B cell (primary cell): ENCODE data around the gene MCTP1. TPM values are rescaled to one million over a fixed set of nuclear protein-coding genes. Genes with fewer than 3 reads are reported as not detected.

ENCODE experiments used
- ATAC-seq: fragments of 200-7000 bp; cut with Tn5 transposase; one replicate; pipeline ENCODE4 v1.10.0; 2021; ENCODE audit warnings: low read depth, mild to moderate bottlenecking, moderate number of reproducible peaks, moderate library complexity
- CTCF ChIA-PET: fragments of 350-600 bp; sonication (Branson Sonifier 250); formaldehyde crosslinking; loops from one replicate; lab custom pipeline; 2021; ENCODE audit warnings: antibody characterized with exemption, inconsistent platforms; lab: Charles Lee
- POLR2A ChIA-PET: fragments of 350-600 bp; sonication (Branson Sonifier 250); formaldehyde crosslinking; loops from one replicate; lab custom pipeline; 2021; ENCODE audit warnings: antibody characterized with exemption; lab: Charles Lee
- DNase-seq: peaks from one replicate; pipeline ENCODE4 v3.0.0; 2013
- H2AFZ ChIP-seq: 2 replicates; pipeline ENCODE4 v1.6.1; 2012; ENCODE audit warnings: mild to moderate bottlenecking, low read depth, low read length; ENCODE audit not compliant: insufficient read depth, poor library complexity, severe bottlenecking
- H3K27ac ChIP-seq, 2 donors: 1 replicate in 1 of 2; 2 replicates in 1 of 2; pipeline ENCODE4 v1.5.1; 2012 to 2013; ENCODE audit warnings: low read length in 2 of 2, mild to moderate bottlenecking in 2 of 2, moderate library complexity in 1 of 2
- H3K27me3 ChIP-seq, 4 experiments: fragments of 200-600 bp in 1 of 4; sonication (generic) in 1 of 4; replicated peaks in 1 of 4; 1 replicate in 2 of 4; 2 replicates in 2 of 4; pipeline versions ENCODE4 v1.6.1 to v1.7.0; 2013 to 2016; ENCODE audit warnings: low read length in 3 of 4, mild to moderate bottlenecking in 2 of 4, mixed read lengths in 1 of 4, moderate library complexity in 1 of 4; ENCODE audit not compliant: insufficient read depth in 4 of 4, control insufficient read depth in 3 of 4; ENCODE audit errors: control extremely low read depth in 1 of 4
- H3K36me3 ChIP-seq, 2 experiments: replicated peaks in 1 of 2; 1 replicate in 1 of 2; 2 replicates in 1 of 2; pipeline versions ENCODE4 v1.6.1 to v1.7.1; 2013; ENCODE audit warnings: low read length in 1 of 2; ENCODE audit not compliant: insufficient read depth in 2 of 2, control insufficient read depth in 1 of 2; ENCODE audit errors: control extremely low read depth in 1 of 2, extremely low read depth in 1 of 2
- H3K4me1 ChIP-seq, 2 donors: fragments of 200-600 bp in 1 of 2; sonication (generic) in 1 of 2; 1 replicate in 1 of 2; 2 replicates in 1 of 2; pipeline versions ENCODE4 v1.5.1 to v1.6.1; 2013 to 2017; ENCODE audit warnings: low read length in 2 of 2; ENCODE audit not compliant: control insufficient read depth in 2 of 2, insufficient read depth in 2 of 2
- H3K4me2 ChIP-seq: replicated peaks from 2 replicates; pipeline ENCODE3; 2012; ENCODE audit warnings: mild to moderate bottlenecking, low read depth, low read length; ENCODE audit not compliant: poor library complexity, severe bottlenecking
- H3K4me3 ChIP-seq, 5 experiments: fragments of 200-600 bp in 1 of 5; sonication (generic) in 1 of 5; 1 replicate in 3 of 5; 2 replicates in 2 of 5; pipeline versions ENCODE4 v1.5.1 to v1.7.0; 2011 to 2016; ENCODE audit warnings: low read length in 4 of 5, mild to moderate bottlenecking in 4 of 5, low read depth in 2 of 5, control low read depth in 1 of 5, moderate library complexity in 1 of 5; ENCODE audit not compliant: insufficient read depth in 1 of 5; ENCODE audit errors: control extremely low read depth in 1 of 5, extremely low read depth in 1 of 5
- H3K79me2 ChIP-seq: fragments of 200-600 bp; sonication (generic); one replicate; pipeline ENCODE4 v1.6.0; 2016; ENCODE audit warnings: low read length; ENCODE audit not compliant: control insufficient read depth, insufficient read depth
- H3K9ac ChIP-seq: fragments of 200-600 bp; sonication (generic); 2 replicates; pipeline ENCODE4 v1.6.1; 2017; ENCODE audit warnings: mild to moderate bottlenecking, low read length, moderate library complexity
- H3K9me3 ChIP-seq, 3 donors: one replicate each; pipeline versions ENCODE4 v1.6.1 to v1.7.1; 2013; ENCODE audit warnings: low read length in 2 of 3; ENCODE audit not compliant: control insufficient read depth in 2 of 3, insufficient read depth in 1 of 3; ENCODE audit errors: control extremely low read depth in 1 of 3
- H4K20me1 ChIP-seq: 2 replicates; pipeline ENCODE4 v1.6.0; 2012; ENCODE audit warnings: mild to moderate bottlenecking, low read length; ENCODE audit not compliant: insufficient read depth, control insufficient read depth, poor library complexity, severe bottlenecking
- H3K27ac Mint-ChIP-seq: one replicate; pipeline ENCODE4 v1.8.0; 2021; ENCODE audit warnings: mixed read lengths
- H3K27me3 Mint-ChIP-seq: one replicate; pipeline ENCODE4 v1.8.0; 2021; ENCODE audit warnings: mixed read lengths
- H3K4me1 Mint-ChIP-seq: one replicate; pipeline ENCODE4 v1.8.0; 2021; ENCODE audit warnings: mixed read lengths
- H3K4me3 Mint-ChIP-seq: one replicate; pipeline ENCODE4 v1.8.0; 2021; ENCODE audit warnings: mixed read lengths
- H3K9me3 Mint-ChIP-seq: one replicate; pipeline ENCODE4 v1.8.0; 2022; ENCODE audit warnings: mixed read lengths; ENCODE audit not compliant: insufficient read depth
- EZH2 ChIP-seq: IDR thresholded peaks from 2 replicates; pipeline ENCODE4 v1.6.1; 2012; ENCODE audit warnings: borderline replicate concordance, low read depth, mild to moderate bottlenecking, moderate library complexity, low read length; ENCODE audit not compliant: insufficient read depth, poor library complexity, severe bottlenecking
- WGBS: methylation state at CpG from one replicate; pipeline ENCODE4 v1.1.5; 2013; ENCODE audit warnings: missing lambda C conversion rate; ENCODE audit not compliant: insufficient coverage; 5-methylcytosine and 5-hydroxymethylcytosine counted together
- intact Hi-C: fragments of 100-400 bp; cut with micrococcal nuclease; formaldehyde crosslinking; loops from one replicate; pipeline ENCODE4 v1.10.0; 2022
- polyA plus RNA-seq: library from polyadenylated mRNA; depleted of rRNA; stranded (reverse); fragments of >200 nt; gene quantifications from 2 replicates; pipeline ENCODE4 v1.2.3, GENCODE V29; 2012
- total RNA-seq, 2 donors: library from RNA; stranded (reverse); fragments of 120-200 nt in 1 of 2; gene quantifications; 1 replicate in 1 of 2; 2 replicates in 1 of 2; pipeline versions ENCODE4 v1.2.3 to v1.2.4, GENCODE V29; 2013 to 2022
- TF ChIP-seq, protein P1 (sequence below): fragments of 200-600 bp; IDR thresholded peaks from one replicate; pipeline ENCODE4 v1.8.0; 2022; ENCODE audit warnings: antibody characterized with exemption, mild to moderate bottlenecking

MCTP1 gene
- total and polyA plus RNA-seq, 2 donors (not counting 1 experiment from before 2014, with no cell fraction given): 0.42 to 2.5 TPM

DNA sequence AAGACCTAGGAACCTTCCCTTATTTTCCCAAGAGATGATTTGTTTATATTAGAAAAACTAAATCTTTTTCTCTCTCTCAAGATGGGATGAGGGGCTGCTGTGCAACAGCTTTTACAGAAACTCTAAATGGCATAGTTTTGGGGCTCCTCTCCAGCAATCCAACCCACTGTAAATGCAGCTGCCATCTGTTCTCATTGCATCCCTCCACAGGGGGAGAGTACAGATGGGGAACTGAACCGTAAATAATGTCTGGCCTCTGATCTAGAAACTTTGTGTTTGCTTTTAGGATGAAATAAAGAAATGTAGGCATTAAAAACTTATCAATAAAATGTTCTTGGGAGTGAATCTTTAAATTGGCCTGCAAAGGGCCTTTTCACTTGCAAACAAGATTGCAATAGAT, 291.4 kb downstream of the MCTP1 start:
- no peaks in the 10 kb centered on the region for H3K9me3 ChIP-seq

DNA sequence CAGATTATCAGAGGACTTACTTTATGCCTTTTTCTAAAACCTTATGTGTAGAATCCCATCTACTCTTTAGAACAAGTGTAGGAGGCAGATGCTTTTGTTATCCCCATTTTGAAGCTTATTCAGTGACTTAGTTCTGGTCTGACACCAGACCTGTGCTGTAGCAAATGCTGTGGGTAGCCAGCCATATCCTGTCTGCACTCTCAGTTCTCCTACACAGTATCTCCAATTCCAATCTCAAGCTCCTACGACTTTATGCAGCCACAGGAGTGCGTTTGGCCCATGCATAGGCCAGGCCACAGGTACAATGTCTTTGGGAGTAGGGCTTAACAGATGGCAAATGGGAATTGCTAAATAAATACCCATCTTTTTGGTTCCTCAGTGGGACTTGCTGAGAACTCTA, 292.6 kb downstream of the MCTP1 start:
- H3K36me3 ChIP-seq: no peaks in the 10 kb centered on the region
- intact Hi-C loops: no loop called here
- no peaks in the 10 kb centered on the region for H4K20me1 ChIP-seq
- no peak overlapping the region for H2AFZ ChIP-seq
- no peaks in the 10 kb centered on the region for H3K79me2 ChIP-seq
- ChIA-PET CTCF (no interaction called here), POLR2A (no interaction called here)
- no peak overlapping the region for H3K27ac Mint-ChIP-seq
- no peak overlapping the region for H3K4me3 Mint-ChIP-seq
- no peaks in the 10 kb centered on the region for H3K27me3 Mint-ChIP-seq
- H3K9me3 ChIP-seq: no peaks in the 10 kb centered on the region
- ATAC-seq (no peak), DNase-seq (no peak)
- no peak for TF ChIP-seq EZH2
- TF ChIP-seq, protein P1, sequence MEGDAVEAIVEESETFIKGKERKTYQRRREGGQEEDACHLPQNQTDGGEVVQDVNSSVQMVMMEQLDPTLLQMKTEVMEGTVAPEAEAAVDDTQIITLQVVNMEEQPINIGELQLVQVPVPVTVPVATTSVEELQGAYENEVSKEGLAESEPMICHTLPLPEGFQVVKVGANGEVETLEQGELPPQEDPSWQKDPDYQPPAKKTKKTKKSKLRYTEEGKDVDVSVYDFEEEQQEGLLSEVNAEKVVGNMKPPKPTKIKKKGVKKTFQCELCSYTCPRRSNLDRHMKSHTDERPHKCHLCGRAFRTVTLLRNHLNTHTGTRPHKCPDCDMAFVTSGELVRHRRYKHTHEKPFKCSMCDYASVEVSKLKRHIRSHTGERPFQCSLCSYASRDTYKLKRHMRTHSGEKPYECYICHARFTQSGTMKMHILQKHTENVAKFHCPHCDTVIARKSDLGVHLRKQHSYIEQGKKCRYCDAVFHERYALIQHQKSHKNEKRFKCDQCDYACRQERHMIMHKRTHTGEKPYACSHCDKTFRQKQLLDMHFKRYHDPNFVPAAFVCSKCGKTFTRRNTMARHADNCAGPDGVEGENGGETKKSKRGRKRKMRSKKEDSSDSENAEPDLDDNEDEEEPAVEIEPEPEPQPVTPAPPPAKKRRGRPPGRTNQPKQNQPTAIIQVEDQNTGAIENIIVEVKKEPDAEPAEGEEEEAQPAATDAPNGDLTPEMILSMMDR: no peak
- no peaks in the 10 kb centered on the region for H3K27me3 ChIP-seq
- no peak overlapping the region for H3K27ac ChIP-seq
- H3K4me1 ChIP-seq: no peaks in the 10 kb centered on the region
- no peak overlapping the region for H3K4me3 ChIP-seq
- H3K4me2 ChIP-seq: no peak overlapping the region
- H3K9me3 Mint-ChIP-seq: no peaks in the 10 kb centered on the region
- H3K4me1 Mint-ChIP-seq: no peaks in the 10 kb centered on the region
- no peak overlapping the region for H3K9ac ChIP-seq
- no CpG with 5 or more reads among the region's 2 CpGs for WGBS

More for the DNA sequence above, 291.4 kb downstream of the MCTP1 start:
- H3K36me3 ChIP-seq: no peaks in the 10 kb centered on the region
- no peak overlapping the region for H3K4me3 ChIP-seq
- Mint-ChIP-seq H3K4me3 (no peak overlapping the region), H3K27me3 (no peaks in the 10 kb centered on the region), H3K9me3 (no peaks in the 10 kb centered on the region), H3K4me1 (no peaks in the 10 kb centered on the region), H3K27ac (no peak overlapping the region)
- POLR2A ChIA-PET: no interaction called here
- H3K27me3 ChIP-seq: no peaks in the 10 kb centered on the region
- H4K20me1 ChIP-seq: no peaks in the 10 kb centered on the region
- no peak for ATAC-seq
- H3K4me2 ChIP-seq: no peak overlapping the region
- no peak overlapping the region for H3K9ac ChIP-seq
- H3K4me1 ChIP-seq: no peaks in the 10 kb centered on the region
- no peaks in the 10 kb centered on the region for H3K79me2 ChIP-seq
- no peak overlapping the region for H2AFZ ChIP-seq
- CTCF ChIA-PET: no interaction called here
- intact Hi-C loops: no loop called here
- no CpG with 5 or more reads among the region's 1 CpG for WGBS
- no peak overlapping the region for H3K27ac ChIP-seq
- TF ChIP-seq, protein P1: no peak
- no peak for TF ChIP-seq EZH2
- no peak for DNase-seq
